ENCODE results near the gene PRLH.

- TF ChIP-seq, protein P1, sequence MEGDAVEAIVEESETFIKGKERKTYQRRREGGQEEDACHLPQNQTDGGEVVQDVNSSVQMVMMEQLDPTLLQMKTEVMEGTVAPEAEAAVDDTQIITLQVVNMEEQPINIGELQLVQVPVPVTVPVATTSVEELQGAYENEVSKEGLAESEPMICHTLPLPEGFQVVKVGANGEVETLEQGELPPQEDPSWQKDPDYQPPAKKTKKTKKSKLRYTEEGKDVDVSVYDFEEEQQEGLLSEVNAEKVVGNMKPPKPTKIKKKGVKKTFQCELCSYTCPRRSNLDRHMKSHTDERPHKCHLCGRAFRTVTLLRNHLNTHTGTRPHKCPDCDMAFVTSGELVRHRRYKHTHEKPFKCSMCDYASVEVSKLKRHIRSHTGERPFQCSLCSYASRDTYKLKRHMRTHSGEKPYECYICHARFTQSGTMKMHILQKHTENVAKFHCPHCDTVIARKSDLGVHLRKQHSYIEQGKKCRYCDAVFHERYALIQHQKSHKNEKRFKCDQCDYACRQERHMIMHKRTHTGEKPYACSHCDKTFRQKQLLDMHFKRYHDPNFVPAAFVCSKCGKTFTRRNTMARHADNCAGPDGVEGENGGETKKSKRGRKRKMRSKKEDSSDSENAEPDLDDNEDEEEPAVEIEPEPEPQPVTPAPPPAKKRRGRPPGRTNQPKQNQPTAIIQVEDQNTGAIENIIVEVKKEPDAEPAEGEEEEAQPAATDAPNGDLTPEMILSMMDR (IDR thresholded peaks at IDR 0.05; ENCODE audit: low read depth, low read length): no peak
- TF ChIP-seq POLR2A (IDR thresholded peaks at IDR 0.05; ENCODE audit: extremely low read depth, insufficient read length): no peak
Measured at GRCh38 chr2:237570776-237571335, 4.5 kb downstream of the PRLH start.

Measured in NB4 (cell line).